ENCODE data around the gene ZNF19. TPM values are rescaled to one million over a fixed set of nuclear protein-coding genes. Genes with fewer than 3 reads are reported as not detected.

ZNF19 gene
- total and polyA plus RNA-seq, 2 of the 8 experiments (the other 6 are each of a cell fraction or from before 2014, with no cell fraction given) = 1.5 to 3.5 TPM

DNA sequence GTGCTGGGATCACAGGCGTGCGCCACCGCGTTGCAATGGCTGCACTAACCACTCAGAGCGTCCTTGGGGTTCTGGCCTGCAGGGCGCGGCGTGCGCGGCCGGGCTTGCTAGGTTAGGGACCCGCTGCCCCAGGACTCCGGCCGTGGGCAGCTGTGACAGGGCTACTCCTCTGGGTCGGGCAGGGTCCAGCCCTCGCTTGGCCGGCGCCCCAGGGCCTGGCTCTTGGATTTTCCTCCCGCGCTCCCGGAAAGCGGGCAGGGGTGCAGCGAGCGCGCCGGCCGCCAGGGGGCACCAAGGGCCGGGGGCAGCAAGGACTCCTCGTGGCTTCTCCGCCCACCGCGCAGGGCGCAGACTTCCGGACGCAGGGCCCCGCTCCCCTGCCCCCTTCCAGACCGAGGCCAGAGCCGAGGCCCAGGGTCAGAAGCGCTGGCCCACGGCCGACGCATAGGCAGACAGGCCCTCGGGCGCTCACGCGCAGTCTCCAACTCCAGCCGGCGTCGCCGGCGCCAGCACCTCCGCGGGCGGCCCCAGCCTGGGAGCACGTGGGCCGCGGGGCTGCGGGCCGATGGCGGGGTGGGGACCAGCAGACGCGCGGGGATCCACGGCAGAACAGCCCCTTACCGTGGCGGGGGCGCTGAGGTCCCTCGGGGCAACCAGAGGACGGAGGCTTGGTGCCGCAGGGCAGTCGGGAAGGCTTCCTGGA lies 47.6 kb downstream of the ZNF19 start (continued):
- TF ChIP-seq KDM4A (IDR thresholded peaks at IDR 0.05; ENCODE audit: low read depth, low read length, severe bottlenecking) = no peak
- TF ChIP-seq RAD21 (IDR thresholded peaks at IDR 0.05 in 1 of 2, conservative IDR thresholded peaks at IDR 0.05 in 1 of 2; ENCODE audit: low read depth in 2 of 2, low read length in 2 of 2) = peak; percentile 49 to 65
- TF ChIP-seq SIN3A (conservative IDR thresholded peaks at IDR 0.05 in 1 of 2, IDR thresholded peaks at IDR 0.05 in 1 of 2; ENCODE audit: low read depth in 1 of 2, low read length in 2 of 2) = no peak
- TF ChIP-seq MAX (IDR thresholded peaks at IDR 0.05) = peak; percentile 81
- TF ChIP-seq CREB1 (IDR thresholded peaks at IDR 0.05) = no peak
- TF ChIP-seq KDM1A (IDR thresholded peaks at IDR 0.05; ENCODE audit: borderline replicate concordance, low read length) = 0 out of 2 replicates have a peak, but pooled peaks have one; percentile 32
- no peak for TF ChIP-seq HDAC6 (IDR thresholded peaks at IDR 0.05; ENCODE audit: low read depth, low read length)
- no peak for TF ChIP-seq CHD2 (IDR thresholded peaks at IDR 0.05; ENCODE audit: low read length)
- no peak for TF ChIP-seq SUZ12 (IDR thresholded peaks at IDR 0.05; ENCODE audit: low read length)
- no peak for TF ChIP-seq MAFK (IDR thresholded peaks at IDR 0.05; ENCODE audit: low read depth, low read length)
- TF ChIP-seq, protein P1, sequence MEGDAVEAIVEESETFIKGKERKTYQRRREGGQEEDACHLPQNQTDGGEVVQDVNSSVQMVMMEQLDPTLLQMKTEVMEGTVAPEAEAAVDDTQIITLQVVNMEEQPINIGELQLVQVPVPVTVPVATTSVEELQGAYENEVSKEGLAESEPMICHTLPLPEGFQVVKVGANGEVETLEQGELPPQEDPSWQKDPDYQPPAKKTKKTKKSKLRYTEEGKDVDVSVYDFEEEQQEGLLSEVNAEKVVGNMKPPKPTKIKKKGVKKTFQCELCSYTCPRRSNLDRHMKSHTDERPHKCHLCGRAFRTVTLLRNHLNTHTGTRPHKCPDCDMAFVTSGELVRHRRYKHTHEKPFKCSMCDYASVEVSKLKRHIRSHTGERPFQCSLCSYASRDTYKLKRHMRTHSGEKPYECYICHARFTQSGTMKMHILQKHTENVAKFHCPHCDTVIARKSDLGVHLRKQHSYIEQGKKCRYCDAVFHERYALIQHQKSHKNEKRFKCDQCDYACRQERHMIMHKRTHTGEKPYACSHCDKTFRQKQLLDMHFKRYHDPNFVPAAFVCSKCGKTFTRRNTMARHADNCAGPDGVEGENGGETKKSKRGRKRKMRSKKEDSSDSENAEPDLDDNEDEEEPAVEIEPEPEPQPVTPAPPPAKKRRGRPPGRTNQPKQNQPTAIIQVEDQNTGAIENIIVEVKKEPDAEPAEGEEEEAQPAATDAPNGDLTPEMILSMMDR (IDR thresholded peaks at IDR 0.05; ENCODE audit: control extremely low read depth in 1 of 3, insufficient read depth in 1 of 3, low read depth in 1 of 3, low read length in 3 of 3) = peak; percentile 71 to 76 (median 74)
- no peak for TF ChIP-seq CEBPB (IDR thresholded peaks at IDR 0.05; ENCODE audit: low read depth, low read length)

All from H1 (cell line).